Measurements from ENCODE around the gene SUPV3L1. TPM values are rescaled to one million over a fixed set of nuclear protein-coding genes. Genes with fewer than 3 reads are reported as not detected.

The SUPV3L1 gene
- total RNA-seq, 4 donors from 2014 or later, result 24.6 to 32.0 (median 28.1) TPM

GRCh38 chr10:69242040-69242851 is 62.2 kb downstream of the SUPV3L1 start:
- TF ChIP-seq, protein P1, sequence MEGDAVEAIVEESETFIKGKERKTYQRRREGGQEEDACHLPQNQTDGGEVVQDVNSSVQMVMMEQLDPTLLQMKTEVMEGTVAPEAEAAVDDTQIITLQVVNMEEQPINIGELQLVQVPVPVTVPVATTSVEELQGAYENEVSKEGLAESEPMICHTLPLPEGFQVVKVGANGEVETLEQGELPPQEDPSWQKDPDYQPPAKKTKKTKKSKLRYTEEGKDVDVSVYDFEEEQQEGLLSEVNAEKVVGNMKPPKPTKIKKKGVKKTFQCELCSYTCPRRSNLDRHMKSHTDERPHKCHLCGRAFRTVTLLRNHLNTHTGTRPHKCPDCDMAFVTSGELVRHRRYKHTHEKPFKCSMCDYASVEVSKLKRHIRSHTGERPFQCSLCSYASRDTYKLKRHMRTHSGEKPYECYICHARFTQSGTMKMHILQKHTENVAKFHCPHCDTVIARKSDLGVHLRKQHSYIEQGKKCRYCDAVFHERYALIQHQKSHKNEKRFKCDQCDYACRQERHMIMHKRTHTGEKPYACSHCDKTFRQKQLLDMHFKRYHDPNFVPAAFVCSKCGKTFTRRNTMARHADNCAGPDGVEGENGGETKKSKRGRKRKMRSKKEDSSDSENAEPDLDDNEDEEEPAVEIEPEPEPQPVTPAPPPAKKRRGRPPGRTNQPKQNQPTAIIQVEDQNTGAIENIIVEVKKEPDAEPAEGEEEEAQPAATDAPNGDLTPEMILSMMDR (IDR thresholded peaks at IDR 0.05; ENCODE audit: low read depth), result no peak

GRCh38 chr10:69242852-69243212 is 62.8 kb downstream of the SUPV3L1 start:
- TF ChIP-seq, protein P1 (IDR thresholded peaks at IDR 0.05; ENCODE audit: low read depth), result no peak

DNA sequence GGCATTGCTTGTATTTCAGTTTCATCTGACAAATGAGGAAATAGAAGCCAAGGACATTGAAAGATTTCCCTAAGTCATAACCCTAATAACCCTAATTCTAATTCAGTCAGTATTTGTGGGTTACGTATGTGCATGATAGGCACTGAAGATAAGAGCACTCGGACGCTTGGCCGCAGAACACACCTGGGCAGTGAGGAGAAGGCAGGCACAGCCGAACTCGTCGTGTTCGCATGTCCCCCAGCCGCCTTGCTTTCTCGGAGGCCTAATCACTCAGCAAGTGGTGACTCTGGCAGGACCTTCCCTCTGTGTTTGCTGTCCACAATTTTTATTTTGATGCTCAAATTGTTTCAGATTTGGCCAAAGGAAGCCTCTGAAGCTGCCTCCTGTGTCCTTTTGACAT is 63.8 kb downstream of the SUPV3L1 start:
- TF ChIP-seq, protein P1 (IDR thresholded peaks at IDR 0.05; ENCODE audit: low read depth), result no peak

GRCh38 chr10:69246036-69246435 is 66.0 kb downstream of the SUPV3L1 start:
- TF ChIP-seq, protein P1 (IDR thresholded peaks at IDR 0.05; ENCODE audit: low read depth), result no peak

- TF ChIP-seq, protein P1 (IDR thresholded peaks at IDR 0.05; ENCODE audit: low read depth), result no peak
Observed at GRCh38 chr10:69246581-69247312, 66.7 kb downstream of the SUPV3L1 start.

DNA sequence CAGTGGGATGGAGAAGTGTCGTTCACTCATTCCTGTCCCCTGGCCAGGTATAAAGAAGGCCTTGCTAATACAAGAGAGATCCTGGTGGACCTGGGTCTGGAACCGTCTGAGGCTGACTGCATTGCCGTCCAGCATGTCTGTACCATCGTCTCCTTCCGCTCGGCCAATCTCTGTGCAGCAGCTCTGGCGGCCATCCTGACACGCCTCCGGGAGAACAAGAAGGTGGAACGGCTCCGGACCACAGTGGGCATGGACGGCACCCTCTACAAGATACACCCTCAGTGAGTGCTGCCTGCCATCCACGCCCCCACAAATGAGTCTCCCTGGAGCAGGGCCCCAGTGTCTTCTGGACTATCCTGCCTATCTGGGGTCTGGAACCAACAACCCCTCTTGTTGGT is 67.3 kb downstream of the SUPV3L1 start:
- TF ChIP-seq, protein P1 (IDR thresholded peaks at IDR 0.05; ENCODE audit: low read depth), result no peak

- TF ChIP-seq, protein P1 (IDR thresholded peaks at IDR 0.05; ENCODE audit: low read depth), result no peak
Observed at GRCh38 chr10:69248117-69248730, 68.2 kb downstream of the SUPV3L1 start.
